HepG2 (cell line): ENCODE results near the gene SDR39U1. TPM values are rescaled to one million over a fixed set of nuclear protein-coding genes. Genes with fewer than 3 reads are reported as not detected.

Experiments
- ISX ChIP-seq: sonication (generic); formaldehyde crosslinking; conservative IDR thresholded peaks from 2 replicates; pipeline ENCODE4 v1.5.0; 2020; ENCODE audit warnings: missing genetic modification reagents
- JUNB ChIP-seq: sonication (generic); formaldehyde crosslinking; IDR thresholded peaks from 2 replicates; pipeline ENCODE4 v1.8.0; 2022; ENCODE audit warnings: missing genetic modification reagents, mild to moderate bottlenecking, borderline replicate concordance
- KDM1A ChIP-seq: IDR thresholded peaks from 2 replicates; pipeline ENCODE4 v1.6.1; 2016; ENCODE audit warnings: missing compliant biosample characterization
- KDM5B ChIP-seq: sonication (generic); formaldehyde crosslinking; IDR thresholded peaks from 2 replicates; pipeline ENCODE4 v1.4.0; 2020; ENCODE audit warnings: missing genetic modification reagents, mild to moderate bottlenecking, borderline replicate concordance
- MEIS2 ChIP-seq: sonication (generic); formaldehyde crosslinking; IDR thresholded peaks from 2 replicates; pipeline ENCODE4 v1.9.0; 2021; ENCODE audit warnings: mild to moderate bottlenecking, missing genetic modification reagents
- RBFOX2 ChIP-seq: fragments of 200-400 bp; formaldehyde crosslinking; IDR thresholded peaks from 2 replicates; pipeline ENCODE4 v1.6.1; 2017; ENCODE audit warnings: low read depth, mild to moderate bottlenecking, low read length
- ZFYVE20 ChIP-seq: sonication (generic); formaldehyde crosslinking; IDR thresholded peaks from 2 replicates; pipeline ENCODE4 v1.8.0; 2023; ENCODE audit warnings: low read depth, mild to moderate bottlenecking, moderate library complexity, missing genetic modification reagents, borderline replicate concordance
- ZKSCAN5 ChIP-seq: sonication (generic); formaldehyde crosslinking; IDR thresholded peaks from 2 replicates; pipeline ENCODE4 v1.5.1; 2020; ENCODE audit warnings: mild to moderate bottlenecking, missing genetic modification reagents
- ZNF136 ChIP-seq: sonication (generic); formaldehyde crosslinking; IDR thresholded peaks from 2 replicates; pipeline ENCODE4 v1.8.1; 2022; ENCODE audit warnings: low read depth, mild to moderate bottlenecking, moderate library complexity, missing genetic modification reagents
- ZNF543 ChIP-seq: sonication (generic); formaldehyde crosslinking; IDR thresholded peaks from 2 replicates; pipeline ENCODE4 v1.4.0; 2020; ENCODE audit warnings: mild to moderate bottlenecking, missing genetic modification reagents
- ZNF614 ChIP-seq: IDR thresholded peaks from 2 replicates; pipeline ENCODE4 v1.6.1; 2018; ENCODE audit warnings: missing biosample characterization, missing genetic modification reagents, inconsistent platforms, borderline replicate concordance
- polyA plus RNA-seq, 8 experiments: library from polyadenylated mRNA; depleted of rRNA in 3 of 8; stranded (reverse) in 7 of 8; unstranded in 1 of 8; fragments of >200 nt; fragmentation: Illumina TruSeq in 4 of 8; extraction: Trizol in 4 of 8; gene quantifications; 2 replicates each; pipeline versions ENCODE4 v1.2.1 to v1.2.3, GENCODE V29; 2011 to 2016; ENCODE audit warnings: low read depth in 4 of 8, missing spikeins in 1 of 8, mixed read lengths in 1 of 8; ENCODE audit not compliant: insufficient read depth in 1 of 8
- total RNA-seq, 5 experiments: library from RNA; depleted of rRNA; stranded (reverse); fragments of >200 nt; fragmentation: Illumina TruSeq; extraction: Trizol; gene quantifications; 2 replicates each; pipeline ENCODE4 v1.2.3, GENCODE V29; 2016; ENCODE audit warnings: low read depth in 1 of 5
- TF ChIP-seq, protein P1 (sequence below): sonication (generic); formaldehyde crosslinking; IDR thresholded peaks from 2 replicates; pipeline ENCODE4 v1.8.1; 2023; ENCODE audit warnings: mild to moderate bottlenecking, missing genetic modification reagents
- TF ChIP-seq, protein P2 (sequence below): fragments of 450-650 bp; IDR thresholded peaks from 2 replicates; pipeline ENCODE4 v1.6.1; 2017
- TF ChIP-seq, protein P3 (sequence below): sonication (generic); formaldehyde crosslinking; IDR thresholded peaks from 2 replicates; pipeline ENCODE4 v1.4.0; 2020; ENCODE audit warnings: missing genetic modification reagents, borderline replicate concordance
- TF ChIP-seq, protein P4 (sequence below): sonication (generic); formaldehyde crosslinking; IDR thresholded peaks from 2 replicates; pipeline ENCODE4 v1.5.0; 2020; ENCODE audit warnings: mild to moderate bottlenecking, missing genetic modification reagents
- TF ChIP-seq, protein P5 (sequence below): sonication (generic); formaldehyde crosslinking; IDR thresholded peaks from 2 replicates; pipeline ENCODE4 v1.9.0; 2021; ENCODE audit warnings: missing genetic modification reagents, mild to moderate bottlenecking, borderline replicate concordance

The SDR39U1 gene
- total and polyA plus RNA-seq, 2 of the 13 experiments (the other 11 are each of a cell fraction or from before 2014, with no cell fraction given) = 34.4 to 129 TPM

DNA sequence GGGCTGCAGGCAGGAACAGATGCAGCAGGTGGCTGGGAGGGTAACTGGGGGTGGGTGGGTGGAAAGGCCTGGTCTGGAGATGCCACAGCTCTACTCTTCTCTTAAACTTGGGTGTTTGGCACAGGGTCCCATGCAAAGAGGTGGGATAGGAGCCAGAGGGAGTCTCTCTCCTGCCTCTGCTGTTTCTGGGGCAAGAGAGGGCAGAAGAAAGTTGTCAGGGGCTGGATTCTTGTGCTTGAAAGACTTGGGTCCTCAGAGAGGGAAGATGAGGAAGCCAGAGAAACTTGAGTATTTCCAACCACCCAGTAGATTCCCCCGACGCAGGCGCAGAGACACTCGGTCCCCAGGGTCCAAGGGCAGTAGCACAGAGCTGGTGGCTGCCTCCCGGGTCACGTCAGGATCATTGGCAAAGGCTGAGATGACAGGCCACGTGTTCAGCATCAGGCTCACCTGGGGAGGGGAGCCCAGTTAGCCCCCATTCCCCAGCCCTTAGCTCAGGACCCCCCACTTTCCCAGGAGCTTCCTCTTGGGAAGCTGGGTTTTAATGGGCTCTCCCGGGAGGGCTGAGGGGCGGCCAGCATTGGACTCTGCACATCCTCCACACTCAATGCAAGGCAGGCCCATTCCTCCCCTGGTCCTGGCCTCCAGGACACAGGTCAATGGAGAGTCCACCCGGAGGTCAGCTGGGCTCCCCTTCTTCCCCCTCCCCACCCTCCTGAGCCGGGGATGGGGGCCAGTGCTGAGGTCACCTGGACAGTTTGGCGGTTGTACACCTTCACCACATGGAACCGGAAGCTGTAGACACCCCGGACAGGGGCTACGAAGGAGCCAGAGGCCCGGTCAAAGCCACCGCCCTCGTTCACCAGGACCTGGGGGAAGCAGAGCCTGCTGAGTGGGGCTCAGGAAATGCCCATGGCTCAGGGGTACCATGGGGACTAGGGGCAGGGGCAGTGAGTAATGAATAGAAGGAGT, 14.8 kb downstream of the SDR39U1 start (continued):
- TF ChIP-seq, protein P1, sequence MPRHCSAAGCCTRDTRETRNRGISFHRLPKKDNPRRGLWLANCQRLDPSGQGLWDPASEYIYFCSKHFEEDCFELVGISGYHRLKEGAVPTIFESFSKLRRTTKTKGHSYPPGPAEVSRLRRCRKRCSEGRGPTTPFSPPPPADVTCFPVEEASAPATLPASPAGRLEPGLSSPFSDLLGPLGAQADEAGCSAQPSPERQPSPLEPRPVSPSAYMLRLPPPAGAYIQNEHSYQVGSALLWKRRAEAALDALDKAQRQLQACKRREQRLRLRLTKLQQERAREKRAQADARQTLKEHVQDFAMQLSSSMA = no peak
- TF ChIP-seq KDM1A (CRISPR knock-in tag) (0 out of 2 replicates have a peak, but pooled peaks have one; percentile 30), ZFYVE20 (CRISPR knock-in tag) (no peak), MEIS2 (CRISPR knock-in tag) (peak; percentile 62; the same call in 1 of the 2 replicates), ZKSCAN5 (CRISPR knock-in tag) (no peak), ISX (CRISPR knock-in tag) (no peak), JUNB (CRISPR knock-in tag) (no peak), KDM5B (CRISPR knock-in tag) (no peak), ZNF543 (CRISPR knock-in tag) (0 out of 2 replicates have a peak, but pooled peaks have one; percentile 4), RBFOX2 (0 out of 2 replicates have a peak, but pooled peaks have one; percentile 12), ZNF136 (CRISPR knock-in tag) (no peak), ZNF614 (CRISPR knock-in tag) (no peak)
- TF ChIP-seq, protein P2, sequence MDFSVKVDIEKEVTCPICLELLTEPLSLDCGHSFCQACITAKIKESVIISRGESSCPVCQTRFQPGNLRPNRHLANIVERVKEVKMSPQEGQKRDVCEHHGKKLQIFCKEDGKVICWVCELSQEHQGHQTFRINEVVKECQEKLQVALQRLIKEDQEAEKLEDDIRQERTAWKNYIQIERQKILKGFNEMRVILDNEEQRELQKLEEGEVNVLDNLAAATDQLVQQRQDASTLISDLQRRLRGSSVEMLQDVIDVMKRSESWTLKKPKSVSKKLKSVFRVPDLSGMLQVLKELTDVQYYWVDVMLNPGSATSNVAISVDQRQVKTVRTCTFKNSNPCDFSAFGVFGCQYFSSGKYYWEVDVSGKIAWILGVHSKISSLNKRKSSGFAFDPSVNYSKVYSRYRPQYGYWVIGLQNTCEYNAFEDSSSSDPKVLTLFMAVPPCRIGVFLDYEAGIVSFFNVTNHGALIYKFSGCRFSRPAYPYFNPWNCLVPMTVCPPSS = no peak
- TF ChIP-seq, protein P3, sequence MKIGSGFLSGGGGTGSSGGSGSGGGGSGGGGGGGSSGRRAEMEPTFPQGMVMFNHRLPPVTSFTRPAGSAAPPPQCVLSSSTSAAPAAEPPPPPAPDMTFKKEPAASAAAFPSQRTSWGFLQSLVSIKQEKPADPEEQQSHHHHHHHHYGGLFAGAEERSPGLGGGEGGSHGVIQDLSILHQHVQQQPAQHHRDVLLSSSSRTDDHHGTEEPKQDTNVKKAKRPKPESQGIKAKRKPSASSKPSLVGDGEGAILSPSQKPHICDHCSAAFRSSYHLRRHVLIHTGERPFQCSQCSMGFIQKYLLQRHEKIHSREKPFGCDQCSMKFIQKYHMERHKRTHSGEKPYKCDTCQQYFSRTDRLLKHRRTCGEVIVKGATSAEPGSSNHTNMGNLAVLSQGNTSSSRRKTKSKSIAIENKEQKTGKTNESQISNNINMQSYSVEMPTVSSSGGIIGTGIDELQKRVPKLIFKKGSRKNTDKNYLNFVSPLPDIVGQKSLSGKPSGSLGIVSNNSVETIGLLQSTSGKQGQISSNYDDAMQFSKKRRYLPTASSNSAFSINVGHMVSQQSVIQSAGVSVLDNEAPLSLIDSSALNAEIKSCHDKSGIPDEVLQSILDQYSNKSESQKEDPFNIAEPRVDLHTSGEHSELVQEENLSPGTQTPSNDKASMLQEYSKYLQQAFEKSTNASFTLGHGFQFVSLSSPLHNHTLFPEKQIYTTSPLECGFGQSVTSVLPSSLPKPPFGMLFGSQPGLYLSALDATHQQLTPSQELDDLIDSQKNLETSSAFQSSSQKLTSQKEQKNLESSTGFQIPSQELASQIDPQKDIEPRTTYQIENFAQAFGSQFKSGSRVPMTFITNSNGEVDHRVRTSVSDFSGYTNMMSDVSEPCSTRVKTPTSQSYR = no peak
- TF ChIP-seq, protein P4, sequence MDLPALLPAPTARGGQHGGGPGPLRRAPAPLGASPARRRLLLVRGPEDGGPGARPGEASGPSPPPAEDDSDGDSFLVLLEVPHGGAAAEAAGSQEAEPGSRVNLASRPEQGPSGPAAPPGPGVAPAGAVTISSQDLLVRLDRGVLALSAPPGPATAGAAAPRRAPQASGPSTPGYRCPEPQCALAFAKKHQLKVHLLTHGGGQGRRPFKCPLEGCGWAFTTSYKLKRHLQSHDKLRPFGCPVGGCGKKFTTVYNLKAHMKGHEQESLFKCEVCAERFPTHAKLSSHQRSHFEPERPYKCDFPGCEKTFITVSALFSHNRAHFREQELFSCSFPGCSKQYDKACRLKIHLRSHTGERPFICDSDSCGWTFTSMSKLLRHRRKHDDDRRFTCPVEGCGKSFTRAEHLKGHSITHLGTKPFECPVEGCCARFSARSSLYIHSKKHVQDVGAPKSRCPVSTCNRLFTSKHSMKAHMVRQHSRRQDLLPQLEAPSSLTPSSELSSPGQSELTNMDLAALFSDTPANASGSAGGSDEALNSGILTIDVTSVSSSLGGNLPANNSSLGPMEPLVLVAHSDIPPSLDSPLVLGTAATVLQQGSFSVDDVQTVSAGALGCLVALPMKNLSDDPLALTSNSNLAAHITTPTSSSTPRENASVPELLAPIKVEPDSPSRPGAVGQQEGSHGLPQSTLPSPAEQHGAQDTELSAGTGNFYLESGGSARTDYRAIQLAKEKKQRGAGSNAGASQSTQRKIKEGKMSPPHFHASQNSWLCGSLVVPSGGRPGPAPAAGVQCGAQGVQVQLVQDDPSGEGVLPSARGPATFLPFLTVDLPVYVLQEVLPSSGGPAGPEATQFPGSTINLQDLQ = no peak
- TF ChIP-seq, protein P5, sequence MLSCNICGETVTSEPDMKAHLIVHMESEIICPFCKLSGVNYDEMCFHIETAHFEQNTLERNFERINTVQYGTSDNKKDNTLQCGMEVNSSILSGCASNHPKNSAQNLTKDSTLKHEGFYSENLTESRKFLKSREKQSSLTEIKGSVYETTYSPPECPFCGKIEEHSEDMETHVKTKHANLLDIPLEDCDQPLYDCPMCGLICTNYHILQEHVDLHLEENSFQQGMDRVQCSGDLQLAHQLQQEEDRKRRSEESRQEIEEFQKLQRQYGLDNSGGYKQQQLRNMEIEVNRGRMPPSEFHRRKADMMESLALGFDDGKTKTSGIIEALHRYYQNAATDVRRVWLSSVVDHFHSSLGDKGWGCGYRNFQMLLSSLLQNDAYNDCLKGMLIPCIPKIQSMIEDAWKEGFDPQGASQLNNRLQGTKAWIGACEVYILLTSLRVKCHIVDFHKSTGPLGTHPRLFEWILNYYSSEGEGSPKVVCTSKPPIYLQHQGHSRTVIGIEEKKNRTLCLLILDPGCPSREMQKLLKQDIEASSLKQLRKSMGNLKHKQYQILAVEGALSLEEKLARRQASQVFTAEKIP (CRISPR knock-in tag) = no peak
